WTC11 (cell line): ENCODE results near the gene LBX2. TPM values are rescaled to one million over a fixed set of nuclear protein-coding genes. Genes with fewer than 3 reads are reported as not detected.

Source experiments
- AFF4 ChIP-seq: sonication (generic); formaldehyde crosslinking; IDR thresholded peaks from 2 replicates; pipeline ENCODE4 v1.8.1; 2023; ENCODE audit warnings: mild to moderate bottlenecking, missing genetic modification reagents, borderline replicate concordance
- ARID4B ChIP-seq: sonication (generic); formaldehyde crosslinking; IDR thresholded peaks from 2 replicates; pipeline ENCODE4 v1.8.0; 2023; ENCODE audit warnings: missing genetic modification reagents, mild to moderate bottlenecking, borderline replicate concordance
- ATF2 ChIP-seq: sonication (generic); formaldehyde crosslinking; IDR thresholded peaks from 2 replicates; pipeline ENCODE4 v1.8.1; 2022; ENCODE audit warnings: low read depth, missing genetic modification reagents, borderline replicate concordance
- E2F5 ChIP-seq: sonication (generic); formaldehyde crosslinking; IDR thresholded peaks from 2 replicates; pipeline ENCODE4 v1.8.1; 2022; ENCODE audit warnings: mild to moderate bottlenecking, moderate library complexity, missing genetic modification reagents
- ERG ChIP-seq: fragments of 250-450 bp; sonication (Bioruptor Pico); IDR thresholded peaks from 2 replicates; pipeline ENCODE4 v1.8.0; 2021; ENCODE audit warnings: mild to moderate bottlenecking
- ETV6 ChIP-seq: sonication (generic); formaldehyde crosslinking; IDR thresholded peaks from 2 replicates; pipeline ENCODE4 v1.8.1; 2022; ENCODE audit warnings: mild to moderate bottlenecking, missing genetic modification reagents
- FOXJ3 ChIP-seq: sonication (generic); formaldehyde crosslinking; IDR thresholded peaks from 2 replicates; pipeline ENCODE4 v1.9.0; 2021; ENCODE audit warnings: missing genetic modification reagents, mild to moderate bottlenecking, borderline replicate concordance
- IRF1 ChIP-seq: sonication (generic); formaldehyde crosslinking; IDR thresholded peaks from 2 replicates; pipeline ENCODE4 v1.8.0; 2023; ENCODE audit warnings: missing genetic modification reagents
- MXD4 ChIP-seq: fragments of 250-450 bp; sonication (Bioruptor Pico); IDR thresholded peaks from 2 replicates; pipeline ENCODE4 v1.8.0; 2021; ENCODE audit warnings: mild to moderate bottlenecking, moderate library complexity, borderline replicate concordance
- NR3C1 ChIP-seq: sonication (generic); formaldehyde crosslinking; conservative IDR thresholded peaks from 2 replicates; pipeline ENCODE4 v1.8.1; 2023; ENCODE audit warnings: low read depth, mild to moderate bottlenecking, missing genetic modification reagents
- PRDM15 ChIP-seq: sonication (generic); formaldehyde crosslinking; IDR thresholded peaks from 2 replicates; pipeline ENCODE4 v1.8.0; 2022; ENCODE audit warnings: missing genetic modification reagents
- TCF7 ChIP-seq: sonication (generic); formaldehyde crosslinking; IDR thresholded peaks from 2 replicates; pipeline ENCODE4 v1.8.0; 2022; ENCODE audit warnings: mild to moderate bottlenecking, low read depth, missing genetic modification reagents, moderate library complexity
- TEAD1 ChIP-seq: sonication (generic); formaldehyde crosslinking; IDR thresholded peaks from 2 replicates; pipeline ENCODE4 v1.8.0; 2022; ENCODE audit warnings: mild to moderate bottlenecking, missing genetic modification reagents
- ZBTB21 ChIP-seq: sonication (generic); formaldehyde crosslinking; IDR thresholded peaks from 2 replicates; pipeline ENCODE4 v1.8.1; 2023; ENCODE audit warnings: mild to moderate bottlenecking, missing genetic modification reagents, borderline replicate concordance
- ZNF121 ChIP-seq: sonication (generic); formaldehyde crosslinking; IDR thresholded peaks from 2 replicates; pipeline ENCODE4 v1.8.0; 2023; ENCODE audit warnings: missing genetic modification reagents
- ZNF138 ChIP-seq: sonication (generic); formaldehyde crosslinking; conservative IDR thresholded peaks from 2 replicates; pipeline ENCODE4 v1.8.1; 2022; ENCODE audit warnings: mild to moderate bottlenecking, moderate library complexity, missing genetic modification reagents
- ZNF219 ChIP-seq: sonication (generic); formaldehyde crosslinking; IDR thresholded peaks from 2 replicates; pipeline ENCODE4 v1.8.0; 2023; ENCODE audit warnings: missing genetic modification reagents, mild to moderate bottlenecking, borderline replicate concordance
- ZNF232 ChIP-seq: sonication (generic); formaldehyde crosslinking; IDR thresholded peaks from 2 replicates; pipeline ENCODE4 v1.8.0; 2022; ENCODE audit warnings: mild to moderate bottlenecking, missing genetic modification reagents
- ZNF263 ChIP-seq: sonication (generic); formaldehyde crosslinking; IDR thresholded peaks from 2 replicates; pipeline ENCODE4 v1.8.1; 2022; ENCODE audit warnings: low read depth, mild to moderate bottlenecking, moderate library complexity, missing genetic modification reagents
- ZNF317 ChIP-seq: sonication (generic); formaldehyde crosslinking; IDR thresholded peaks from 2 replicates; pipeline ENCODE4 v1.8.1; 2023; ENCODE audit warnings: low read depth, mild to moderate bottlenecking, moderate library complexity, missing genetic modification reagents, borderline replicate concordance
- ZNF423 ChIP-seq: fragments of 250-450 bp; sonication (Bioruptor Pico); IDR thresholded peaks from 2 replicates; pipeline ENCODE4 v2.1.2; 2022; ENCODE audit warnings: mild to moderate bottlenecking, moderate library complexity
- total RNA-seq: library from RNA; stranded (reverse); gene quantifications from 3 replicates; pipeline ENCODE4 v1.2.3, GENCODE V29; 2021

Gene LBX2
- total RNA-seq, 1 experiment from 2014 or later, result 1.0 TPM

- no peak for TF ChIP-seq ERG
- TF ChIP-seq FOXJ3 (CRISPR knock-in tag), result no peak
- TF ChIP-seq NR3C1 (CRISPR knock-in tag), result no peak
- TF ChIP-seq ATF2 (CRISPR knock-in tag), result 0 out of 2 replicates have a peak, but pooled peaks have one; percentile 76
- TF ChIP-seq PRDM15 (CRISPR knock-in tag), result peak; percentile 48
- peak; percentile 84; the same call in 1 of the 2 replicates for TF ChIP-seq TCF7 (CRISPR knock-in tag)
- peak; percentile 92 for TF ChIP-seq TEAD1
- peak; percentile 97 for TF ChIP-seq AFF4 (CRISPR knock-in tag)
- TF ChIP-seq ZNF232, result no peak; the same call in 1 of the 2 replicates
- TF ChIP-seq ETV6, result peak; percentile 96
- no peak; the same call in none of the 2 replicates for TF ChIP-seq ZNF317 (CRISPR knock-in tag)
- peak; percentile 30; the same call in 1 of the 2 replicates for TF ChIP-seq ZNF138
- peak; percentile 96 for TF ChIP-seq IRF1 (CRISPR knock-in tag)
- peak; percentile 55; the same call in 1 of the 2 replicates for TF ChIP-seq ZNF121 (CRISPR knock-in tag)
- TF ChIP-seq ZNF423, result no peak
- no peak; the same call in 1 of the 2 replicates for TF ChIP-seq ZNF219 (CRISPR knock-in tag)
- peak; percentile 79 for TF ChIP-seq ARID4B (CRISPR knock-in tag)
- peak; percentile 83 for TF ChIP-seq E2F5 (CRISPR knock-in tag)
- peak; percentile 67; the same call in 1 of the 2 replicates for TF ChIP-seq ZBTB21 (CRISPR knock-in tag)
- TF ChIP-seq MXD4 (CRISPR knock-in tag), result no peak
- TF ChIP-seq ZNF263 (CRISPR knock-in tag), result no peak; the same call in 1 of the 2 replicates
Measured at GRCh38 chr2:74515981-74516633, 16.7 kb upstream of the LBX2 start (continued).
